ENCODE measurements around the gene ZMYND8.
"Not testable (repeated sequence)": the region's sequence is repeated elsewhere in the genome, so short reads cannot be mapped to it uniquely, and the experiment has no call there.

ZMYND8 gene

DNA sequence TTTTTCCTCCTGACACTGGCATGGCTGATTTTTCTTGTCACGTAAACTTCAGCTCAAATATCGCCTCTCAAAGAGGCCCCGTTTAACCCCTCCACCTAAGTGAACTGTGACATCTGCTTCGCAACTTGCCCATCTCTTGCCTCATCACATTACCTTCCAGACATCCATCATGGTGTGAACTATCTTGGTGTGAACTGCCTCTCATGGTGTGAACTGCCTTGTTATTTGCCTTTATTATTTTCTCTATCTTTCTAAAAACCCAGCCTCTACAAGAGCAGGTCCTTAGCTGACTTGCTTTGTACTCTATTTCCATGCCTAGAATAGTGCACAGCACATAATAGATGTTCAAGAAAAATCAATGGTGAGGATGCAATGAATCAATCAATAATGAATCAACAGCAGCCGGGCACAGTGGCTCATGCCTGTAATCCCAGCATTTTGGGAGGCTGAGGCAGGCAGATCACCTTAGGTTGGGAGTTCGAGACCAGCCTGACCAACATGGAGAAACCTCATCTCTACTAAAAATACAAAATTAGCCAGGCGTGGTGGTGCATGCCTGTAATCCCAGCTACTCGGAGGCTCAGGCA lies 95.9 kb downstream of the ZMYND8 start:
- H3K9me3 ChIP-seq (ENCODE audit: control insufficient read depth, insufficient read depth, low read depth, low read length); H3K27me3 ChIP-seq (ENCODE audit: control insufficient read depth, insufficient read depth, low read length); H3K4me3 ChIP-seq (ENCODE audit: low read depth, low read length); H3K9ac ChIP-seq (ENCODE audit: low read length); H3K4me1 ChIP-seq (ENCODE audit: control insufficient read depth, insufficient read depth, low read length); H3K27ac ChIP-seq (ENCODE audit: low read depth, low read length): not testable (repeated sequence)
- peaks cover 89% of the 10 kb centered on the region for H3K36me3 ChIP-seq (ENCODE audit: control insufficient read depth, insufficient read depth, low read length)

DNA sequence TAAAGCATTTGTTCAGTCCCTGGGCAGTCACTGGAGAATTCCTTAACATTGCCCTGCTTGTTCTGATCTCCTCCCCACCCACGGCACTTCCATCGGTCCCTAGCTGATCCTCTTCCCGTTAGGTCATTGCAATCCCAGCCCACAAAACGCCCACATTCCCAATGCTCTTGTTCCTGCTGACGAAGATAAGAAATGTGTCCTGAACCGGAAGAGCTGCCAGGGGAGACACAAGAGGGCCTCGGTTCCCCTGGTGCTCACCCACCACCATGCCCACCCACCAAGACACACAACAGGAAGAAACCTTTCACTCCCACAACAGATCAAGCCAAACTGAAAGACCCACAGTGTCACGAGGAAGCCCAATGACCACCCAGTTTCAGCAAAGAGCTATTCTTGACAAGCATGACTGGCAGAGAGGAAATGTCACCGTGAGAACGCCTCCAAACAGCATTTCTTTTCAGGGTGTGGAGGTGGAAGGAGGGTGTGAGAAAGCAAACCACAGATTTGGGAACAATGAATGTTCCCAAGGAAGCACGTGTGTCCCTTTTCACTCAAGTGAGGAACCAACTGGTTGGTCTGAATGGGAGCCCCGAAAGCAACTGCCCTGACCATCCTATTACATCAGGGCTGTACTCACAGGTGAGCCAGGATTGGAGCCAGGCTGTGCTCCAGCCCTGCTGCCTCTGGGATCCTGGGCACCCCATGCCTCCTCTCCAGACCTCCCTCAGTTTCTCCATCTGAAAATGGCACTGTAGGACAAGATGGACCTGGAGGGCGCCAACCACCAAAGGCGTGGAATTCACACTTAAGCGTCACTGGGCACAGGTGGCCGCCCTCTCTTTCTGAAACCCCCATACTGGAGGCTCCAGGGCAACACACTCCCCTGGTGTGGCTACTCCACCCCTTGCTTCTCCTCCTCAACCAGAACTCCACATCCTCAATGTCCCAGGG lies 97.5 kb downstream of the ZMYND8 start:
- Histone ChIP-seq H3K36me3 (ENCODE audit: control insufficient read depth, insufficient read depth, low read length) (peaks cover 89% of the 10 kb centered on the region), H3K4me3 (ENCODE audit: low read depth, low read length) (no peak overlapping the region), H3K9ac (ENCODE audit: low read length) (no peak overlapping the region), H3K4me1 (ENCODE audit: control insufficient read depth, insufficient read depth, low read length) (no peaks in the 10 kb centered on the region), H3K27me3 (ENCODE audit: control insufficient read depth, insufficient read depth, low read length) (no peaks in the 10 kb centered on the region), H3K27ac (ENCODE audit: low read depth, low read length) (no peak overlapping the region), H3K9me3 (ENCODE audit: control insufficient read depth, insufficient read depth, low read depth, low read length) (no peaks in the 10 kb centered on the region)

DNA sequence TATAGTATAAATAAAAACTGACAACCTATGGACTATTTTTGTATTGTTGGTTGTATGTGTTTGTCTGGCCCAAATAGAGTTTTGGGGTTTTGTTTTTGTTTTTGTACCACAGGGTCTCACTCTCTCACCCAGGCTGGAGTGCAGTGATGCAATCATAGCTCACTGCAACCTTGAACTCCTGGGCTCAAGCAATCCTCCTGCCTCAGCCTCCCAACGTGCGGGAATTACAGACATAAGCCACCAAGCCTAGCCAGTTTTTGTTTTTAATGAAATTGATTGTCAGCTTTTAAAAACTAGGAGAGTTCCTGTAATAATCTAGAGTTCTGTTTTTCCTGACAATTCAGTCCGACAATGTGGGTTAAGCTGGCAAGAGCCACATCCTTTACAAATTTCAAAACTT lies 98.7 kb downstream of the ZMYND8 start:
- Histone ChIP-seq H3K27ac (ENCODE audit: low read depth, low read length) (no peak overlapping the region), H3K4me1 (ENCODE audit: control insufficient read depth, insufficient read depth, low read length) (no peaks in the 10 kb centered on the region), H3K4me3 (ENCODE audit: low read depth, low read length) (no peak overlapping the region), H3K27me3 (ENCODE audit: control insufficient read depth, insufficient read depth, low read length) (no peaks in the 10 kb centered on the region), H3K9ac (ENCODE audit: low read length) (no peak overlapping the region), H3K36me3 (ENCODE audit: control insufficient read depth, insufficient read depth, low read length) (peaks cover 89% of the 10 kb centered on the region), H3K9me3 (ENCODE audit: control insufficient read depth, insufficient read depth, low read depth, low read length) (no peaks in the 10 kb centered on the region)

DNA sequence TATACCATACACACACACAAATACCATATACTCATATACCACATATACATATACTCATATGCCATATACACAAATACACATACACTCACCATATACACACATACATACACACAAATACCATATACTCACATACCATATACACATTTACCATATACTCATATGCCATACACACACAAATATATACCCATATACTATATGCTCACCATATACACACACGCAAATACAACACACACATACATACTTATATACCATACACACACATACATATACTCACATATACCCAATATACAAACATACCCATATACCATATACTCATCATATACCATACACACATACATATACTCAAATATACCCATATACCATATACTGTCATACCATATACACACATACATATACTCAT lies 99.2 kb downstream of the ZMYND8 start:
- no peaks in the 10 kb centered on the region for H3K27me3 ChIP-seq (ENCODE audit: control insufficient read depth, insufficient read depth, low read length)
- H3K27ac ChIP-seq (ENCODE audit: low read depth, low read length) = no peak overlapping the region
- H3K36me3 ChIP-seq (ENCODE audit: control insufficient read depth, insufficient read depth, low read length) = peaks cover 89% of the 10 kb centered on the region
- H3K4me3 ChIP-seq (ENCODE audit: low read depth, low read length) = no peak overlapping the region
- no peak overlapping the region for H3K9ac ChIP-seq (ENCODE audit: low read length)
- no peaks in the 10 kb centered on the region for H3K4me1 ChIP-seq (ENCODE audit: control insufficient read depth, insufficient read depth, low read length)
- no peaks in the 10 kb centered on the region for H3K9me3 ChIP-seq (ENCODE audit: control insufficient read depth, insufficient read depth, low read depth, low read length)

DNA sequence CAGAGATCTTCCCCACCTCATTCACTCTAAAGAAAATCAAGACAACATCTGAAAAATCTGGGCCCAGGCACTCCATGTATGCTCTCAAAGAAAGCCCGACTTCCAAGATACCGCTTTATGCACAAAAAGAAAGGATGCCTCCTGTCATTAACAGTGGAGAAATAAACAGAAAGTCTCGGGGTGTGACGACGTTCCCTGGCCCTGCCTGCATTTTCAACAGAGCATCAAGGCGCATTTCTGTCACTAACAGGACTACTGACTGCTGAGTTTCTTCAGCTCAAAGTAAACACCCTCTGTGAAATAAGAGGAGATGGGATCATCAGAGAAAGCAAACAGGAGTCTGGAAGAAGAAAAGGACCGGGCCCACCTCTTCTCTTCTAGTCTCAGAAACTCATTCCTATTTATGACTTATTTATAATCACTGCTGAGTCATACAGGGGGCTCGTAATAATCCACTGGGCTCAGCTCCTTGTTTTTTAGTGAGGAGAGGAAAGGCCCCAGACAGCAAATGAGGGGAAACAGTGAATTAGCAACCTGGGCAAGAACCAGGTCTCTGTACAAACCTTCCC lies 99.7 kb downstream of the ZMYND8 start:
- Histone ChIP-seq H3K9ac (ENCODE audit: low read length) (no peak overlapping the region), H3K9me3 (ENCODE audit: control insufficient read depth, insufficient read depth, low read depth, low read length) (no peaks in the 10 kb centered on the region), H3K4me3 (ENCODE audit: low read depth, low read length) (no peak overlapping the region), H3K27ac (ENCODE audit: low read depth, low read length) (no peak overlapping the region), H3K27me3 (ENCODE audit: control insufficient read depth, insufficient read depth, low read length) (no peaks in the 10 kb centered on the region), H3K36me3 (ENCODE audit: control insufficient read depth, insufficient read depth, low read length) (peaks cover 89% of the 10 kb centered on the region), H3K4me1 (ENCODE audit: control insufficient read depth, insufficient read depth, low read length) (no peaks in the 10 kb centered on the region)

DNA sequence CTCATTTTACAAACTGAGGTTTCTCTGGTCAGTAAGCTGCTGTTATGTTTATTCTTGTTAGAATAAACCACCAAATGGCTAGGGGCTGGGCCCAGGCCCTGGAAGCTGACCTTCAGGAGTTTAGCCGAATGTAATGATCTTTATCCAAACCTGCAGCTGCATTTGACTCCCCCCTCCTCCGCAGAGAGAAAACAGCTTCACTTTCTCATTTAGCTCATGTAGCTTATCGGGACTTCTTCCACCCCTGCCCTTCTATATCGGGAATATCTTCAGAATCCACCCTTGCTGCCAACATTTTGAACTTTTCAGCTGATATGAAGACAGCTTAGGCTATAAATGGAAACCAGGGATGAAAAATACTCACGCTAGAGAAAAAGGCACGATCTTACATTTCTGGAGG lies 102.6 kb downstream of the ZMYND8 start:
- H3K9me3 ChIP-seq (ENCODE audit: control insufficient read depth, insufficient read depth, low read depth, low read length) = no peaks in the 10 kb centered on the region
- H3K4me1 ChIP-seq (ENCODE audit: control insufficient read depth, insufficient read depth, low read length) = no peaks in the 10 kb centered on the region
- H3K4me3 ChIP-seq (ENCODE audit: low read depth, low read length) = no peak overlapping the region
- H3K9ac ChIP-seq (ENCODE audit: low read length) = no peak overlapping the region
- no peaks in the 10 kb centered on the region for H3K27me3 ChIP-seq (ENCODE audit: control insufficient read depth, insufficient read depth, low read length)
- H3K27ac ChIP-seq (ENCODE audit: low read depth, low read length) = no peak overlapping the region
- H3K36me3 ChIP-seq (ENCODE audit: control insufficient read depth, insufficient read depth, low read length) = peaks cover 85% of the 10 kb centered on the region

DNA sequence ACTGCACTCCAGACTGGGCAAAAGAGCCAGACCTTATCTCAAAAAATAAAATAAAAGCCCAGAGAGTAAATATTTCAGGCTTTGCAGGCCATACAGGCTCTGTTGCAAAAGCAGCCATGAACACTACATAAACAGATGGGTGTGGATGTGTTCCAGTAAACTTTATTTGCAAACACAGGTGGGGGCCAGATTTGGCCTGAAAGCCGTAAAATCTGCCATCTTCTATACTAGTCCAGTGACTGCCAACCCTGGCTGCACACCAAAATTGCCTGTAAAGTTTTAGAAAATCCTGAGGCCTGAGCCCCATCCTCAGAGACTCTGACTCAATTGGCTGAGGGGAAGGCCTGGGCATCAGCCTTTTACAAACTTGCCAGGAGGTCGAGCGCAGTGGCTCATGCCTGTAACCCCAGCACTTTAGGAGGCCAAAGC lies 103.6 kb downstream of the ZMYND8 start:
- no peaks in the 10 kb centered on the region for H3K4me1 ChIP-seq (ENCODE audit: control insufficient read depth, insufficient read depth, low read length)
- H3K27ac ChIP-seq (ENCODE audit: low read depth, low read length) = no peak overlapping the region

DNA sequence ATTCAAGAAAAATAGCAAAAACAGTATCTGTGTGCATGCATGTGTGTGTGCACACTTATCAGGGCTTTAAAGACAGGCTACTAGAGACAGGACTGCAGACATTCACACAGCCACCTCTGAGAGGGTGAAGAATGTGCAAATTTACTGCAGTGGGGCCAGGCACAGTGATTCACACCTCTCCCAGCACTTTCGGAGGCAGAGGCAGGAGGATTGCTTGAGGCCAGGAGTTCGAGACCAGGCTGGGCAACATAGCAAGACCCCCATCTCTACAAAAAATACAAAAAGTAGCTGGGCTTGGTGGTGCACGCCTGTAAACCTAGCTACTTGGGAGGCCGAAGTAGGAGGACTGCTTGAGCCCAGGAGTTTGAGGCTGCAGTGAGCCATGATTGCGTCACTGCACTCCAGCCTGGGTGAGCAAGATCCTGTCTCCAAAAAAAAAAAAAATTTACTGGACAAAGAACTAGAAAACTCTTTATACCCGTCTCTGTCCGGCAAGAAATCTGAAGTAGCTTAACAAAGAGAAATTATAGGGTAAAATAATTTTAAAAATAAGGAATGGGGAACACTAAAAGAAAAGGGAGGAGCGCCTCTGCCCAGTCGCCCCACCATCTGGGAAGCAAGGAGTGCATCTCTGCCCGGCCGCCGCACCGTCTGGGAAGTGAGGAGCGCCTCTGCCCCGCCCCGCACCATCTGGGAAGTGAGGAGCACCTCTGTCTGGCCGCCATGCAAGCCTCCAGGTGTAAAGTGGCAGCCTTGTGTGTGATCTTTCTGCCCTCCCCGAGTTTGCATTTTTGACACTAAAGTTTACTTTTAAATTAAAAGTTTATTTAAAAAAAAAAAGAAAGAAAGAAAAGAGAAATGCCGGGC lies 105.1 kb downstream of the ZMYND8 start:
- H3K36me3 ChIP-seq (ENCODE audit: control insufficient read depth, insufficient read depth, low read length) = peaks cover 85% of the 10 kb centered on the region
- H3K4me3 ChIP-seq (ENCODE audit: low read depth, low read length) = no peak overlapping the region
- H3K9me3 ChIP-seq (ENCODE audit: control insufficient read depth, insufficient read depth, low read depth, low read length) = no peaks in the 10 kb centered on the region
- H3K27ac ChIP-seq (ENCODE audit: low read depth, low read length) = no peak overlapping the region
- no peak overlapping the region for H3K9ac ChIP-seq (ENCODE audit: low read length)
- H3K27me3 ChIP-seq (ENCODE audit: control insufficient read depth, insufficient read depth, low read length) = no peaks in the 10 kb centered on the region
- no peaks in the 10 kb centered on the region for H3K4me1 ChIP-seq (ENCODE audit: control insufficient read depth, insufficient read depth, low read length)

More for the DNA sequence above, 103.6 kb downstream of the ZMYND8 start:
- Histone ChIP-seq H3K9ac (ENCODE audit: low read length) (no peak overlapping the region), H3K36me3 (ENCODE audit: control insufficient read depth, insufficient read depth, low read length) (peaks cover 85% of the 10 kb centered on the region), H3K9me3 (ENCODE audit: control insufficient read depth, insufficient read depth, low read depth, low read length) (no peaks in the 10 kb centered on the region), H3K4me3 (ENCODE audit: low read depth, low read length) (no peak overlapping the region), H3K27me3 (ENCODE audit: control insufficient read depth, insufficient read depth, low read length) (no peaks in the 10 kb centered on the region)

DNA sequence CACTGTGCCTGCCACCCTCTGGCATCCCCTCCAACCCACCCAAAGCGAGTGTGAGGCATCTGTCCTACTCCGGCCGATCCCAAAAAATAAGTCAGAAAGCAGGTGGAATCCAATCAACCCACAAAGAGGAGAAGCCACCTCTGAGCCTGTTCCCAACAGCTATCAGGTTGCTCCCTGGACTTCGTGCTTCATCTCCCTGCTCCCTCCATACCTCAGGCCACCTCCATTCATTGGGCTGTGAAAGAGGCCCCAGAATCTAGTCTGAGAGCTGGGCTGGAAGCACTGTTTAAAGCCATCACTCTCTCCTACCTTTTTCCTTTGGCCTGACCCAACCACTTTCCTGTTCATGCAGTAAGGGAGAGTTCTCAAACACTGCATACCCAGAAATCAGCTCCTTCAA lies 106.1 kb downstream of the ZMYND8 start:
- Histone ChIP-seq H3K27me3 (ENCODE audit: control insufficient read depth, insufficient read depth, low read length) (no peaks in the 10 kb centered on the region), H3K4me1 (ENCODE audit: control insufficient read depth, insufficient read depth, low read length) (no peaks in the 10 kb centered on the region), H3K36me3 (ENCODE audit: control insufficient read depth, insufficient read depth, low read length) (peaks cover 96% of the 10 kb centered on the region)

DNA sequence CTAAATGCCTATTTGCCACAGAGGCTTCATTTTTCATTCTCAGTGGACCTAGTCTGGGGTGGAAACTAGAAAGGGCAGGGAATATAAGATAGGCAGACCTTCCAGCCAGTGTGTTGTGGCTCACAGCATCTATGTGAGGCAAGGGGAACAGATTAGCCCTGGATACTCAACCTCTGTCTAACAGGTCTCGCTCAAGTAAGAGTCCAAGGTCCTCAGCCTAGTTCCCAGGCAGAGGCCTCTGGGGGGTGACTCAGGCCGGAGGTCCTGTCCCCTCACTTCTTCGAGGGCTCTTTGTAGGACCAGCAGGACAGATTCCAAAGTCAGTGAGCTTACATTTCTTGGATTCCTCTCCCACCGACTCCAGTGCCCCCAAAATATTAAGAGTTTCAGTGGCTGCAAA lies 106.6 kb downstream of the ZMYND8 start:
- Histone ChIP-seq H3K27ac (ENCODE audit: low read depth, low read length) (no peak overlapping the region), H3K9ac (ENCODE audit: low read length) (no peak overlapping the region), H3K36me3 (ENCODE audit: control insufficient read depth, insufficient read depth, low read length) (peaks cover 96% of the 10 kb centered on the region), H3K9me3 (ENCODE audit: control insufficient read depth, insufficient read depth, low read depth, low read length) (no peaks in the 10 kb centered on the region), H3K4me1 (ENCODE audit: control insufficient read depth, insufficient read depth, low read length) (no peaks in the 10 kb centered on the region), H3K4me3 (ENCODE audit: low read depth, low read length) (no peak overlapping the region), H3K27me3 (ENCODE audit: control insufficient read depth, insufficient read depth, low read length) (no peaks in the 10 kb centered on the region)

More for the DNA sequence above, 106.1 kb downstream of the ZMYND8 start:
- H3K27ac ChIP-seq (ENCODE audit: low read depth, low read length) = no peak overlapping the region
- no peak overlapping the region for H3K4me3 ChIP-seq (ENCODE audit: low read depth, low read length)
- H3K9ac ChIP-seq (ENCODE audit: low read length) = no peak overlapping the region
- H3K9me3 ChIP-seq (ENCODE audit: control insufficient read depth, insufficient read depth, low read depth, low read length) = no peaks in the 10 kb centered on the region

Measured in HUES6 (cell line).